ENCODE measurements around the gene RARB.

Gene RARB

DNA sequence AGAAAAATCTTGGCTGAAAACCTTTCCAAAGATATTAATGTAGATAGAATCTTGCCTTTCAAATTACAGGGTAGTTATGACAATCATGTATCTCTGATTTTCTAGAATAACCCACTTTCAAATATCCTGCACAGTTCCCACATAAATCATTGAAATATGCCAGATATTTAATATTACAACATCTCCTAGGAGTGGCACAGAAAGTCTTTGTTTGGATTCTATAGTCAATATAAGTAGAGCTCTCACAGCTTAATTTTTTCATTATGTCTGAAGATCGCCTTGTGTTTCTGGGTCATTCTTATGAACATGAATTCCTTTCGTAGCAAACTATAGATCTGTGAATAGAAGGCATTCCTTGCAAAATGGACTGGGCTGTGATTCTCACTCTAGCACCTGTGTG, 5.0 kb downstream of the RARB start:
- Histone ChIP-seq H3K27ac (no peak overlapping the region), H3K9ac (ENCODE audit: insufficient read length) (no peak overlapping the region), H3K4me3 (no peak overlapping the region), H3K36me3 (ENCODE audit: insufficient read depth, low read length) (no peaks in the 10 kb centered on the region), H3K9me3 (ENCODE audit: low read depth, low read length) (no peaks in the 10 kb centered on the region)
- DNase-seq (ENCODE audit: low read depth, low spot score) = no peak
- TF ChIP-seq POLR2AphosphoS5 (IDR thresholded peaks at IDR 0.05; ENCODE audit: borderline replicate concordance, low read depth, low read length) (no peak), EZH2 (IDR thresholded peaks at IDR 0.05) (no peak), FOXP2 (optimal IDR thresholded peaks at IDR 0.05; ENCODE audit: control extremely low read depth, extremely low read length, insufficient read depth) (no peak)

DNA sequence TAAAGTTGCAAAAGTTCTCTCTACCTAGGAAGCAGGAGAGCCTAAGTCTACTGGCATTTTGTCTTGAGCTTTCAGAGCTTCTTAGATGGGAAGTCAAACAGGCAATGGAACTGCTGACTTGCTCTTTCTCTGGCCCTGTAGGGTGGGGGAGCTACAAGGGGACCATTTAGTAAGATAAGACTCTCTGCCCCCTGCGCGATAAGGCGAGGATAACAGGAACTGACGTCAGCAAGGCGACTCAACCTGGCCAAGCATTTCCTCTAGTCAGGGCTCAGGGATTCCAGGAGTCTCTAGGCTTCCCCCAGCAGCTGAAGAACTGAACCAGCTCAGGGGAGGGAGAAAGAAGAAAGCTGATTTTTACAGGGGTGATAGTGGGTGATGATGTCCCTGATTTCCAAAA, 5.8 kb downstream of the RARB start:
- H3K4me3 ChIP-seq = no peak overlapping the region
- TF ChIP-seq EZH2 (IDR thresholded peaks at IDR 0.05) = no peak
- TF ChIP-seq POLR2AphosphoS5 (IDR thresholded peaks at IDR 0.05; ENCODE audit: borderline replicate concordance, low read depth, low read length) = no peak
- no peak for TF ChIP-seq FOXP2 (optimal IDR thresholded peaks at IDR 0.05; ENCODE audit: control extremely low read depth, extremely low read length, insufficient read depth)

DNA sequence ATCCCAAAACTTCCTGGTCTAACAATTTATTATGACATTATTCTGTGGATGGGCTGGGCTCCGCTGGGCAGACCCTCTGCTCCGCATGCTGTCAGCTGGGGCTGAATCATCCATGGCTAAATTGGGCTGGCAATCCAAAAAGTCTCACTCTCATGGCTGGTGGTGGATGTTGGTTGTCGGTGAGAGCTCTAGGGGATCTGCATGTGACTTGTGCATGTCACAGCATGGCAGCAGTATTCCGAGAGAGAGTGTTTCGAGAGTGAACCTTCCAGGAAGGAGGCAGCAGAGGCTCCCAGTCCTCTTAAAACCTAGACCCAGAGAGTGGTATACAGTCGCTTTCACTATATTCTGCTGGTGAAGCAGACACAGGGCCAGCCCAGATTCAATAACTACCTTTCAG, 9.9 kb downstream of the RARB start:
- DNase-seq (ENCODE audit: low read depth, low spot score) = no peak
- TF ChIP-seq POLR2AphosphoS5 (IDR thresholded peaks at IDR 0.05; ENCODE audit: borderline replicate concordance, low read depth, low read length) (no peak), FOXP2 (optimal IDR thresholded peaks at IDR 0.05; ENCODE audit: control extremely low read depth, extremely low read length, insufficient read depth) (no peak), EZH2 (IDR thresholded peaks at IDR 0.05) (no peak)

More for the DNA sequence above, 5.8 kb downstream of the RARB start:
- H3K27ac ChIP-seq = no peak overlapping the region
- H3K9me3 ChIP-seq (ENCODE audit: low read depth, low read length) = no peaks in the 10 kb centered on the region
- DNase-seq (ENCODE audit: low read depth, low spot score) = no peak
- no peak overlapping the region for H3K9ac ChIP-seq (ENCODE audit: insufficient read length)
- H3K36me3 ChIP-seq (ENCODE audit: insufficient read depth, low read length) = no peaks in the 10 kb centered on the region

DNA sequence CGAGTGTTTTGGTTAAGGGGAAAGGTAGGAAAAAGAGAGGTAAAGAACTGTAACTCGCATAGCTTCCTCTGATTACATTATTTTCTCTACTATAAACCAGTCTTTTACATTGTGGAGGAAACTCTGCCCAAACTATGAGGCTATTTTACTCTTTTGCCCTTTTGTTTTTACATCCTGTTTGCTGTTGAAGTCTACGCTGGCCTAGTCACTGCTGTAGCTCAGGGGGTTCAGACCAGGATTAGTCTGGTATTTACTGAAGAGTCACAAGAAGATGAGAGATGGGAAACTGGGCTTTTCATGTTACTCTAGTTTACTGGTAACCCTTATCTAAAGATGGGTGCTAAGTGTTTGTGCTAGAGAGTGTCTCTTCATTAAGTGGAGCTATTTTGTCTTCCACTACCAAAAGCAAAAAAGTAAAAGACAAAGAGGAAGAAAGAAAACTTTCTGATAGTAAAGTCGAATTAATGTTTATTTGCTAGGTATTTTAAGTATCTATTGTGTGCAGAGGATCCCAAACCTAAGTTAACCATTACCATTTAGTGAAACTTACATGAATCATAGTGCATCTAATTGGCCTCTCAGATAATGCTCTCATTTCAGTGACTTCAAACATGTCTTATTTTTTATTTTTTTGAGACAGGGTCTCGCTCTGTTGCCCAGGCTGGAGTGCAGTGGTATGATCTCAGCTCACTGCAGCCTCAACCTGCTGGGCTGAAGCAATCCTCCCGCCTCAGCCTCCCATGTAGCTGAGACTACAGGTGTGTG, 10.9 kb downstream of the RARB start:
- H3K27ac ChIP-seq = no peak overlapping the region
- H3K9me3 ChIP-seq (ENCODE audit: low read depth, low read length) = no peaks in the 10 kb centered on the region
- no peak for DNase-seq (ENCODE audit: low read depth, low spot score)
- H3K36me3 ChIP-seq (ENCODE audit: insufficient read depth, low read length) = no peaks in the 10 kb centered on the region
- TF ChIP-seq EZH2 (IDR thresholded peaks at IDR 0.05) = no peak
- no peak overlapping the region for H3K4me3 ChIP-seq
- no peak overlapping the region for H3K9ac ChIP-seq (ENCODE audit: insufficient read length)

More for the DNA sequence above, 9.9 kb downstream of the RARB start:
- Histone ChIP-seq H3K9me3 (ENCODE audit: low read depth, low read length) (no peaks in the 10 kb centered on the region), H3K4me3 (no peak overlapping the region), H3K9ac (ENCODE audit: insufficient read length) (no peak overlapping the region), H3K27ac (no peak overlapping the region), H3K36me3 (ENCODE audit: insufficient read depth, low read length) (no peaks in the 10 kb centered on the region)

DNA sequence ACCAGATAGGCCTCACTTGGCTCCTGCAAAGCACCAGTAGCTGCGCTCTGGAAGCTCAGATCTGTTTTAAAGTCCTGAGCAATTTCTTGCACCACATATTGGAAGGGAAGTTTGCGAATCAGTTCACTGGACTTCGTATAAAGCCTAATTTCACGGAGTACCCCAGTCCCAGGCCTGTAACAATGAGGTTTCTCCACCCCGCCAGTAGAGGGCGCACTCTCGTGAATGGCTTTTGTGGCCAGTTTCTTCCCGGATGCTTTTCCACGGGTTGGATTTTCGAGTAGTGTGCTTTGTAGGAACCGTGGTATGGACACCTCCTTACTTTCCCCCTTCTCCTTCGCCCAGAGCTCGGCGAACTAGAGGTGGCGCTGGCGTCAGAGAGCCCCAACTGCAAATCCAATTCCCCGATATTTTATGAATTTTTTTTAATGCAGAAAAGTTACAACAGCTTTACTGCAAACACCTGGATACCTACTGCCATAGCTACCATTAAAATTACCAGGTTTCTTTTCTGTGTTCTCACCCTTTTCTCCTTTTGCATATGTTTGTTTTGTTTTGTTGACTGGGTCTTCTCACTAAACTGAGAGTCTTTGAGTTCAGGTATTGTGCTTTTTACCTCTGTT, 13.3 kb downstream of the RARB start:
- TF ChIP-seq FOXP2 (optimal IDR thresholded peaks at IDR 0.05; ENCODE audit: control extremely low read depth, extremely low read length, insufficient read depth) (no peak), POLR2AphosphoS5 (IDR thresholded peaks at IDR 0.05; ENCODE audit: borderline replicate concordance, low read depth, low read length) (no peak), EZH2 (IDR thresholded peaks at IDR 0.05) (no peak)

DNA sequence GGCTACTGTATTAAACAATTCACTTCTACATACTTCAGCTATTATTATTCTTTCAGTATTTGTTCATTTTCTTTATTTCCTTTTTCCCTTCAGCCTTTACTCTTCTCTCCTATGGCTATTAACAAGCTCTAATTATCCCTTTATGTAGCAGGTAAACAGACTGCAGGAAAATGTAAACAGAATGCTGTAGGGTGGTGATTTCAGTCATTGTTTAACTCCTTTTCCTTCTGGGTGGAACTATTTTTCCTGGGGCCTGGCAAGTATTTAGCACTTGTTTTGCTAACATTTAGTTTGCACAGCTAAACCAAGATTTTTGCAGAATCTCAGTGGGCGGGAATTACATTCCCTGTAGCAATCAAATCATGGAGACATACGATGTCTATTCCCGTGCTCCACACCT, 14.4 kb downstream of the RARB start:
- TF ChIP-seq POLR2AphosphoS5 (IDR thresholded peaks at IDR 0.05; ENCODE audit: borderline replicate concordance, low read depth, low read length) (no peak), EZH2 (IDR thresholded peaks at IDR 0.05) (no peak), FOXP2 (optimal IDR thresholded peaks at IDR 0.05; ENCODE audit: control extremely low read depth, extremely low read length, insufficient read depth) (no peak)
- Histone ChIP-seq H3K27ac (no peak overlapping the region), H3K9me3 (ENCODE audit: low read depth, low read length) (no peaks in the 10 kb centered on the region), H3K9ac (ENCODE audit: insufficient read length) (no peak overlapping the region), H3K4me3 (no peak overlapping the region), H3K36me3 (ENCODE audit: insufficient read depth, low read length) (no peaks in the 10 kb centered on the region)
- no peak for DNase-seq (ENCODE audit: low read depth, low spot score)

More for the DNA sequence above, 13.3 kb downstream of the RARB start:
- H3K27ac ChIP-seq = no peak overlapping the region
- H3K4me3 ChIP-seq = no peak overlapping the region
- H3K36me3 ChIP-seq (ENCODE audit: insufficient read depth, low read length) = no peaks in the 10 kb centered on the region
- no peak overlapping the region for H3K9ac ChIP-seq (ENCODE audit: insufficient read length)
- H3K9me3 ChIP-seq (ENCODE audit: low read depth, low read length) = no peaks in the 10 kb centered on the region
- DNase-seq (ENCODE audit: low read depth, low spot score) = no peak

DNA sequence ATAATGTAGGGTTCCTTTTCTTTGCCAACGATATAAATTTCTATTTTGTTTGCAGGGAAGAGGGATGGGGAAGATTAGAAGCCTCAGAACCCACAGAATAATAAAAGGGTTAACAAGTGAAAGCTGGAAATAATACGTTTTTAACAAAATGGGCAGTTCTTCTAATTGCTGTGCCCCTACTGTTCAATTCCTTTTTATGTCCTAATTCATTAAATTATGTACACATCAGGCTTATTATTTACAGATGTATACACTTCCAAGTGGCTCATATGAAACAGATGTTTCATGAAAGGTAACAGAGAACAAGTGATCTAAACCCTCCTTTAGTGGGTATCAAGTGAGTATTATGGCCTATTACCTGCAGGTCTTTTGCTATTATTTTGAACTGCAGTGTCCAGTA, 16.2 kb downstream of the RARB start:
- H3K9ac ChIP-seq (ENCODE audit: insufficient read length) = no peak overlapping the region
- no peaks in the 10 kb centered on the region for H3K36me3 ChIP-seq (ENCODE audit: insufficient read depth, low read length)
- H3K9me3 ChIP-seq (ENCODE audit: low read depth, low read length) = no peaks in the 10 kb centered on the region
- H3K4me3 ChIP-seq = no peak overlapping the region
- TF ChIP-seq FOXP2 (optimal IDR thresholded peaks at IDR 0.05; ENCODE audit: control extremely low read depth, extremely low read length, insufficient read depth) (no peak), EZH2 (IDR thresholded peaks at IDR 0.05) (no peak), POLR2AphosphoS5 (IDR thresholded peaks at IDR 0.05; ENCODE audit: borderline replicate concordance, low read depth, low read length) (no peak)
- DNase-seq (ENCODE audit: low read depth, low spot score) = no peak
- no peak overlapping the region for H3K27ac ChIP-seq

DNA sequence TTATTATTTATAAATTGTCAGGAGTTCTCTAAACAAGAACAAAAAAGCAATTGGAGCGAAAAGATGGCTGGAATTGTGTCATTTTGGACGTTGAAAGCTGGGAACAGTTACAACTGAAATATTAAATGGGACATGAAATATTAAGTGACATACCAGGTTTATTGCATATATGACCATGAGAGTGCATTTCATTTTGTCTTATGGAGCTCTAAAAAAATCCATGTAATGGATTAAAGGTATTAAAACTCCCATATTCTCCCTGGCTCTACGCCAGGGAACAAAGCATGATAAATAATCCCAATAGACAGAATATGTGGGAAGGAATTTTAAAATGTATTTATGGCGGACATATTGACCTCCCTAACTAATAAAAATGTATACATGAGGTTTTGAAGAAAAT, 17.7 kb downstream of the RARB start:
- DNase-seq (ENCODE audit: low read depth, low spot score) = no peak
- Histone ChIP-seq H3K9me3 (ENCODE audit: low read depth, low read length) (no peaks in the 10 kb centered on the region), H3K4me3 (no peak overlapping the region), H3K27ac (no peak overlapping the region), H3K36me3 (ENCODE audit: insufficient read depth, low read length) (no peaks in the 10 kb centered on the region), H3K9ac (ENCODE audit: insufficient read length) (no peak overlapping the region)
- no peak for TF ChIP-seq FOXP2 (optimal IDR thresholded peaks at IDR 0.05; ENCODE audit: control extremely low read depth, extremely low read length, insufficient read depth)
- TF ChIP-seq POLR2AphosphoS5 (IDR thresholded peaks at IDR 0.05; ENCODE audit: borderline replicate concordance, low read depth, low read length) = no peak
- no peak for TF ChIP-seq EZH2 (IDR thresholded peaks at IDR 0.05)
